ENCODE measurements around the gene CEMIP.

Gene CEMIP

GRCh38 chr15:80887148-80887547, 108.0 kb downstream of the CEMIP start:
- Histone ChIP-seq H3K79me2 (ENCODE audit: control insufficient read depth, insufficient read depth, low read length, unreplicated experiment) (no peaks in the 10 kb centered on the region), H2AFZ (ENCODE audit: low read length, unreplicated experiment) (no peak overlapping the region), H3K36me3 (ENCODE audit: insufficient read depth, low read length) (no peaks in the 10 kb centered on the region), H3K27ac (ENCODE audit: low read depth, low read length) (no peak overlapping the region), H3K27me3 (ENCODE audit: insufficient read depth, low read length) (peaks cover 12% of the 10 kb centered on the region; the same call in 1 of the 2 replicates), H3K4me3 (ENCODE audit: low read depth, low read length) (no peak overlapping the region), H3K4me1 (ENCODE audit: control insufficient read depth, insufficient read depth, low read length, unreplicated experiment) (peaks cover 6% of the 10 kb centered on the region)

GRCh38 chr15:80888846-80889245, 109.7 kb downstream of the CEMIP start:
- no peak overlapping the region for H3K4me3 ChIP-seq (ENCODE audit: low read depth, low read length)
- no peaks in the 10 kb centered on the region for H3K79me2 ChIP-seq (ENCODE audit: control insufficient read depth, insufficient read depth, low read length, unreplicated experiment)
- H3K27me3 ChIP-seq (ENCODE audit: insufficient read depth, low read length): peaks cover 4% of the 10 kb centered on the region; the same call in 1 of the 2 replicates
- no peak overlapping the region for H2AFZ ChIP-seq (ENCODE audit: low read length, unreplicated experiment)
- H3K27ac ChIP-seq (ENCODE audit: low read depth, low read length): no peak overlapping the region
- peaks cover 7% of the 10 kb centered on the region for H3K4me1 ChIP-seq (ENCODE audit: control insufficient read depth, insufficient read depth, low read length, unreplicated experiment)
- no peaks in the 10 kb centered on the region for H3K36me3 ChIP-seq (ENCODE audit: insufficient read depth, low read length)

GRCh38 chr15:80890341-80891005, 111.3 kb downstream of the CEMIP start:
- Histone ChIP-seq H3K27ac (ENCODE audit: low read depth, low read length) (no peak overlapping the region), H3K4me1 (ENCODE audit: control insufficient read depth, insufficient read depth, low read length, unreplicated experiment) (peaks cover 10% of the 10 kb centered on the region), H3K36me3 (ENCODE audit: insufficient read depth, low read length) (no peaks in the 10 kb centered on the region), H3K79me2 (ENCODE audit: control insufficient read depth, insufficient read depth, low read length, unreplicated experiment) (no peaks in the 10 kb centered on the region), H3K27me3 (ENCODE audit: insufficient read depth, low read length) (no peaks in the 10 kb centered on the region), H2AFZ (ENCODE audit: low read length, unreplicated experiment) (no peak overlapping the region), H3K4me3 (ENCODE audit: low read depth, low read length) (no peak overlapping the region)

GRCh38 chr15:80891006-80891405, 111.8 kb downstream of the CEMIP start:
- Histone ChIP-seq H3K79me2 (ENCODE audit: control insufficient read depth, insufficient read depth, low read length, unreplicated experiment) (no peaks in the 10 kb centered on the region), H3K27ac (ENCODE audit: low read depth, low read length) (no peak overlapping the region), H3K4me3 (ENCODE audit: low read depth, low read length) (no peak overlapping the region), H2AFZ (ENCODE audit: low read length, unreplicated experiment) (no peak overlapping the region), H3K27me3 (ENCODE audit: insufficient read depth, low read length) (no peaks in the 10 kb centered on the region), H3K36me3 (ENCODE audit: insufficient read depth, low read length) (0 out of 2 replicates have a peak, but pooled peaks cover 2% of the 10 kb centered on the region), H3K4me1 (ENCODE audit: control insufficient read depth, insufficient read depth, low read length, unreplicated experiment) (peaks cover 10% of the 10 kb centered on the region)

GRCh38 chr15:80892414-80892813, 113.2 kb downstream of the CEMIP start:
- Histone ChIP-seq H3K27ac (ENCODE audit: low read depth, low read length) (no peak overlapping the region), H3K4me3 (ENCODE audit: low read depth, low read length) (no peak overlapping the region), H2AFZ (ENCODE audit: low read length, unreplicated experiment) (no peak overlapping the region), H3K27me3 (ENCODE audit: insufficient read depth, low read length) (no peaks in the 10 kb centered on the region), H3K36me3 (ENCODE audit: insufficient read depth, low read length) (0 out of 2 replicates have a peak, but pooled peaks cover 5% of the 10 kb centered on the region), H3K79me2 (ENCODE audit: control insufficient read depth, insufficient read depth, low read length, unreplicated experiment) (no peaks in the 10 kb centered on the region), H3K4me1 (ENCODE audit: control insufficient read depth, insufficient read depth, low read length, unreplicated experiment) (peaks cover 10% of the 10 kb centered on the region)

- peaks cover 10% of the 10 kb centered on the region for H3K4me1 ChIP-seq (ENCODE audit: control insufficient read depth, insufficient read depth, low read length, unreplicated experiment)
- no peak overlapping the region for H3K27ac ChIP-seq (ENCODE audit: low read depth, low read length)
- 0 out of 2 replicates have a peak, but pooled peaks cover 5% of the 10 kb centered on the region for H3K36me3 ChIP-seq (ENCODE audit: insufficient read depth, low read length)
- no peaks in the 10 kb centered on the region for H3K79me2 ChIP-seq (ENCODE audit: control insufficient read depth, insufficient read depth, low read length, unreplicated experiment)
- H2AFZ ChIP-seq (ENCODE audit: low read length, unreplicated experiment): no peak overlapping the region
- no peaks in the 10 kb centered on the region for H3K27me3 ChIP-seq (ENCODE audit: insufficient read depth, low read length)
- H3K4me3 ChIP-seq (ENCODE audit: low read depth, low read length): no peak overlapping the region
These were observed 114.6 kb downstream of the CEMIP start for GRCh38 chr15:80893777-80894176.

- Histone ChIP-seq H2AFZ (ENCODE audit: low read length, unreplicated experiment) (no peak overlapping the region), H3K36me3 (ENCODE audit: insufficient read depth, low read length) (0 out of 2 replicates have a peak, but pooled peaks cover 5% of the 10 kb centered on the region), H3K4me1 (ENCODE audit: control insufficient read depth, insufficient read depth, low read length, unreplicated experiment) (peaks cover 5% of the 10 kb centered on the region), H3K79me2 (ENCODE audit: control insufficient read depth, insufficient read depth, low read length, unreplicated experiment) (no peaks in the 10 kb centered on the region), H3K27ac (ENCODE audit: low read depth, low read length) (no peak overlapping the region), H3K4me3 (ENCODE audit: low read depth, low read length) (no peak overlapping the region), H3K27me3 (ENCODE audit: insufficient read depth, low read length) (no peaks in the 10 kb centered on the region)
These were observed 115.9 kb downstream of the CEMIP start for GRCh38 chr15:80895091-80895490.

GRCh38 chr15:80895965-80896364, 116.8 kb downstream of the CEMIP start:
- H3K27ac ChIP-seq (ENCODE audit: low read depth, low read length): no peak overlapping the region
- no peaks in the 10 kb centered on the region for H3K27me3 ChIP-seq (ENCODE audit: insufficient read depth, low read length)
- H3K4me3 ChIP-seq (ENCODE audit: low read depth, low read length): no peak overlapping the region
- 0 out of 2 replicates have a peak, but pooled peaks cover 5% of the 10 kb centered on the region for H3K36me3 ChIP-seq (ENCODE audit: insufficient read depth, low read length)
- no peaks in the 10 kb centered on the region for H3K79me2 ChIP-seq (ENCODE audit: control insufficient read depth, insufficient read depth, low read length, unreplicated experiment)
- no peak overlapping the region for H2AFZ ChIP-seq (ENCODE audit: low read length, unreplicated experiment)
- H3K4me1 ChIP-seq (ENCODE audit: control insufficient read depth, insufficient read depth, low read length, unreplicated experiment): peaks cover 4% of the 10 kb centered on the region

- H3K27ac ChIP-seq (ENCODE audit: low read depth, low read length): no peak overlapping the region
- H3K4me3 ChIP-seq (ENCODE audit: low read depth, low read length): no peak overlapping the region
- peaks cover 4% of the 10 kb centered on the region for H3K4me1 ChIP-seq (ENCODE audit: control insufficient read depth, insufficient read depth, low read length, unreplicated experiment)
- no peak overlapping the region for H2AFZ ChIP-seq (ENCODE audit: low read length, unreplicated experiment)
- no peaks in the 10 kb centered on the region for H3K79me2 ChIP-seq (ENCODE audit: control insufficient read depth, insufficient read depth, low read length, unreplicated experiment)
- H3K36me3 ChIP-seq (ENCODE audit: insufficient read depth, low read length): 0 out of 2 replicates have a peak, but pooled peaks cover 5% of the 10 kb centered on the region
- H3K27me3 ChIP-seq (ENCODE audit: insufficient read depth, low read length): no peaks in the 10 kb centered on the region
These were observed 118.9 kb downstream of the CEMIP start for GRCh38 chr15:80898040-80898439.

- Histone ChIP-seq H3K36me3 (ENCODE audit: insufficient read depth, low read length) (no peaks in the 10 kb centered on the region), H3K4me1 (ENCODE audit: control insufficient read depth, insufficient read depth, low read length, unreplicated experiment) (no peaks in the 10 kb centered on the region), H3K27ac (ENCODE audit: low read depth, low read length) (no peak overlapping the region), H2AFZ (ENCODE audit: low read length, unreplicated experiment) (no peak overlapping the region), H3K79me2 (ENCODE audit: control insufficient read depth, insufficient read depth, low read length, unreplicated experiment) (no peaks in the 10 kb centered on the region), H3K4me3 (ENCODE audit: low read depth, low read length) (no peak overlapping the region), H3K27me3 (ENCODE audit: insufficient read depth, low read length) (no peaks in the 10 kb centered on the region)
These were observed 123.2 kb downstream of the CEMIP start for GRCh38 chr15:80902298-80902801.

- Histone ChIP-seq H3K4me3 (ENCODE audit: low read depth, low read length) (no peak overlapping the region), H2AFZ (ENCODE audit: low read length, unreplicated experiment) (no peak overlapping the region), H3K79me2 (ENCODE audit: control insufficient read depth, insufficient read depth, low read length, unreplicated experiment) (no peaks in the 10 kb centered on the region), H3K36me3 (ENCODE audit: insufficient read depth, low read length) (no peaks in the 10 kb centered on the region), H3K27ac (ENCODE audit: low read depth, low read length) (no peak overlapping the region), H3K27me3 (ENCODE audit: insufficient read depth, low read length) (no peaks in the 10 kb centered on the region), H3K4me1 (ENCODE audit: control insufficient read depth, insufficient read depth, low read length, unreplicated experiment) (no peaks in the 10 kb centered on the region)
These were observed 125.8 kb downstream of the CEMIP start for GRCh38 chr15:80904998-80905397.
